Stimulated activated naive CD8-positive, alpha-beta T cell treated with anti-CD3 and anti-CD28 coated beads, Interleukin-15, Interleukin-2, amounts not matched to agents 100 U/mL and 50 U/mL, for 24 hours (primary cell): ENCODE data around the gene SEC61B.

Experiments used
- ATAC-seq: fragments of 150-1000 bp; cut with Tn5 transposase; one replicate; pipeline ENCODE4 v1.10.0; 2021
- DNase-seq: peaks from one replicate; pipeline ENCODE4 v3.0.0; 2021

Gene SEC61B

DNA sequence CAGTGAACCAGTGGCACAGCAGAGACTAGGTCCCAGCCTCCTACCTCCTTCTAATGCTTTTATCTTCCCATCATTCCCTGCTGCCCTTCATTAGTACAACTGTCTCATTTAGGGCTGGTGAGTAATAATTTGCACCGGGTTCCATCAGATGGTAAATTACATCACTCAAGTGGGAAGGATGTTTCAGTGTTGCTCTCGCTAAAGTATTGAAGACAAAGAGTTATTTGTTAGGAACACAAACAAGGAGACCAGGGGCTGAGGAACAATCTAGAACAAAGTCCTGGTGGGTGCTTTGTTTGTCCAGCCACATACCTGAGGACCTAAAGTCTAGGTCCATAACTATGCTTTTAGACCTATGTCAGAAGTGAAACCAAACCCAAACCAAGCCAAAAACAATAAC, 52.4 kb downstream of the SEC61B start:
- ATAC-seq (no peak), DNase-seq (no peak)
